Measurements from ENCODE around the gene KIRREL3.

DNA sequence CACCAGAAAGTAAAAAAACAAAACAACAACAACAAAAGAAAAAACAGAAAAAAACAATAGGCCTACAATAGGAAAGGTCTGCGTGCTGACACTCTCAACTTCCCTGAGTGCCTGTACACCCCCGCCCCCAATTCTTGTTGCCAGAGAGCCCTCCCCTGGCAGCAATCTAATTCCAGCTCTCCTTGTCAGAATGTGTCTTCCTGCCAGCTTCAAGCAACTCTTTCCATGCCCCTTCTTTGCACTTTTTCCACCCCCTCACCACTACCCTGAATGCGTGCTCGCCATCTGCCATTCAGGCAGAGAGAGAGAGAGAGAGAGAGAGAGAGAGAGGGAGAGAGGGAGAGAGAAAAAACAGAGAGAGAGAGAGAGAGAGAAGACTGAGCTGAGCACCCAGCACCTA, 245.0 kb downstream of the KIRREL3 start:
- TF ChIP-seq, protein P1, sequence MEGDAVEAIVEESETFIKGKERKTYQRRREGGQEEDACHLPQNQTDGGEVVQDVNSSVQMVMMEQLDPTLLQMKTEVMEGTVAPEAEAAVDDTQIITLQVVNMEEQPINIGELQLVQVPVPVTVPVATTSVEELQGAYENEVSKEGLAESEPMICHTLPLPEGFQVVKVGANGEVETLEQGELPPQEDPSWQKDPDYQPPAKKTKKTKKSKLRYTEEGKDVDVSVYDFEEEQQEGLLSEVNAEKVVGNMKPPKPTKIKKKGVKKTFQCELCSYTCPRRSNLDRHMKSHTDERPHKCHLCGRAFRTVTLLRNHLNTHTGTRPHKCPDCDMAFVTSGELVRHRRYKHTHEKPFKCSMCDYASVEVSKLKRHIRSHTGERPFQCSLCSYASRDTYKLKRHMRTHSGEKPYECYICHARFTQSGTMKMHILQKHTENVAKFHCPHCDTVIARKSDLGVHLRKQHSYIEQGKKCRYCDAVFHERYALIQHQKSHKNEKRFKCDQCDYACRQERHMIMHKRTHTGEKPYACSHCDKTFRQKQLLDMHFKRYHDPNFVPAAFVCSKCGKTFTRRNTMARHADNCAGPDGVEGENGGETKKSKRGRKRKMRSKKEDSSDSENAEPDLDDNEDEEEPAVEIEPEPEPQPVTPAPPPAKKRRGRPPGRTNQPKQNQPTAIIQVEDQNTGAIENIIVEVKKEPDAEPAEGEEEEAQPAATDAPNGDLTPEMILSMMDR (conservative IDR thresholded peaks at IDR 0.05): no peak
- no peak for TF ChIP-seq EZH2 (IDR thresholded peaks at IDR 0.05; ENCODE audit: low read depth)
